GM23248 (cell line): ENCODE data around the gene STON2.

Source experiments
- EZH2 ChIP-seq: fragments of 200-600 bp; sonication (generic); IDR thresholded peaks from 2 replicates; pipeline ENCODE4 v1.6.1; 2018; ENCODE audit warnings: antibody characterized with exemption, mild to moderate bottlenecking; ENCODE audit not compliant: insufficient read depth, poor library complexity, severe bottlenecking
- EZH2phosphoT487 ChIP-seq: fragments of 200-600 bp; sonication (generic); IDR thresholded peaks from 2 replicates; pipeline ENCODE4 v1.6.1; 2018; ENCODE audit warnings: antibody characterized with exemption, moderate library complexity, mild to moderate bottlenecking, low read depth; ENCODE audit not compliant: insufficient read depth

- TF ChIP-seq EZH2 (no peak), EZH2phosphoT487 (no peak)
Observed at GRCh38 chr14:81352413-81352812, 47.7 kb downstream of the STON2 start.
